Subcutaneous adipose tissue (tissue), 4 donors: ENCODE results near the gene OTOP3. TPM values are rescaled to one million over a fixed set of nuclear protein-coding genes. Genes with fewer than 3 reads are reported as not detected.

Source experiments
- CTCF ChIP-seq: fragments of 450-650 bp; IDR thresholded peaks from one replicate; pipeline ENCODE4 v1.5.1; 2016; ENCODE audit warnings: low read depth, mild to moderate bottlenecking, control low read depth, antibody characterized with exemption, moderate library complexity
- total RNA-seq, 4 donors: library from RNA; depleted of rRNA; stranded (reverse); fragments of >200 nt; gene quantifications; one replicate each; pipeline ENCODE4 v1.1.0, GENCODE V29; 2016

OTOP3 gene
- total RNA-seq, 4 donors from 2014 or later: not detected

- no peak for TF ChIP-seq CTCF
Measured at GRCh38 chr17:74925242-74925641, 10.5 kb upstream of the OTOP3 start.

GRCh38 chr17:74928786-74929185 lies 6.9 kb upstream of the OTOP3 start:
- no peak for TF ChIP-seq CTCF

GRCh38 chr17:74930535-74931036 lies 5.1 kb upstream of the OTOP3 start:
- TF ChIP-seq CTCF: no peak

DNA sequence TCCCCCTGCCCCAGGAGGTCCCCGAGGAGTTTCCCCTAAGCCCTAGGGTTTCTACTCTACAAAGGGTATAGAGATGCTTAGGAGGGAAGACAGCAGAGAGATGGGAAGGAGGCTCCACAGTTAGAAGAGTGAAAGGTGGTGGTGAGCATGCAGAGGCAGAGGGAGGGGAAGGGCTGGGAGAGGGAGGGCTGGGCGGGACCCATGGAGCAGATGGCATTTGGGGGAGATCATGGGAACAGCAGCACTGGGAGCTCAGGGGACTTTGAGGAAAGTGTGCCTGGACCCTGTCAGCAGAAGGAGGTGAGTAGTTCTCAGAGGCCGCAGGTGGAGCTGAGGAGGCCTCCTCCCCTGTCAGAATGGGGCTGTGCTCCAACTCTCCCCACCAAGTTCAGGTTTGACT lies 650 bp upstream of the OTOP3 start:
- no peak for TF ChIP-seq CTCF

DNA sequence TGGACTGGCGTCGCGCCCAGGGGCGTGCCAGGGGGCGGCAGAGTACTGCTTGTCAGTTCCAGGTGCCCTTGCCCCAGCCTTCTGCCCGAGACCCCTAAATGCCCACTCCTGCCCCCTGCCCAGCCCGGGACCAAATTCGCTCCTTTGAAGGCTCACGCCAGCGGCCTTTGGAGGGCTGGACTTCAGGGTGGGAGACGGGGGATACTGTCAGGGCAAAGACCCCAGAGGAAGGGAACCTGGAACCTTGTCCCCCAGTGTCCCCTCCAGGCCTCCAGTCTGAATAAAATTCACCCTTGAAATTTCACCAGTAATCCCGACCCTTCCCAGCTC lies 737 bp downstream of the OTOP3 start:
- TF ChIP-seq CTCF: no peak

- TF ChIP-seq CTCF: no peak
Measured at GRCh38 chr17:74937064-74938051, 1.7 kb downstream of the OTOP3 start.

- no peak for TF ChIP-seq CTCF
Measured at GRCh38 chr17:74938194-74938950, 2.7 kb downstream of the OTOP3 start.
